Measurements from ENCODE around the gene FBXW11. TPM values are rescaled to one million over a fixed set of nuclear protein-coding genes. Genes with fewer than 3 reads are reported as not detected.

The FBXW11 gene
- total RNA-seq, 1 donor from 2014 or later = 54.8 TPM

- no peak overlapping the region for H3K4me3 Mint-ChIP-seq (ENCODE audit: unreplicated experiment)
- H3K9me3 Mint-ChIP-seq (ENCODE audit: low read depth) = no peaks in the 10 kb centered on the region
- no peak overlapping the region for H3K27ac Mint-ChIP-seq (ENCODE audit: unreplicated experiment)
- no peak for DNase-seq (ENCODE audit: low spot score)
- H3K27me3 Mint-ChIP-seq (ENCODE audit: low read depth) = no peaks in the 10 kb centered on the region
- H3K36me3 Mint-ChIP-seq (ENCODE audit: low read depth) = no peaks in the 10 kb centered on the region
- peaks cover 9% of the 10 kb centered on the region for H3K4me1 Mint-ChIP-seq (ENCODE audit: low read depth)
- TF ChIP-seq CTCF (IDR thresholded peaks at IDR 0.05) = no peak
These were observed 66.5 kb downstream of the FBXW11 start for GRCh38 chr5:171939951-171940350.

GRCh38 chr5:171938358-171938757 is 68.1 kb downstream of the FBXW11 start:
- Mint-ChIP-seq H3K9me3 (ENCODE audit: low read depth) (peaks cover 6% of the 10 kb centered on the region), H3K36me3 (ENCODE audit: low read depth) (peaks cover 3% of the 10 kb centered on the region), H3K27ac (ENCODE audit: unreplicated experiment) (no peak overlapping the region), H3K4me1 (ENCODE audit: low read depth) (peaks cover 6% of the 10 kb centered on the region), H3K4me3 (ENCODE audit: unreplicated experiment) (no peak overlapping the region), H3K27me3 (ENCODE audit: low read depth) (no peaks in the 10 kb centered on the region)
- DNase-seq (ENCODE audit: low spot score) = no peak
- TF ChIP-seq CTCF (IDR thresholded peaks at IDR 0.05) = no peak

- TF ChIP-seq CTCF (IDR thresholded peaks at IDR 0.05) = no peak
- H3K4me1 Mint-ChIP-seq (ENCODE audit: low read depth) = peaks cover 6% of the 10 kb centered on the region
- peaks cover 6% of the 10 kb centered on the region for H3K9me3 Mint-ChIP-seq (ENCODE audit: low read depth)
- H3K27me3 Mint-ChIP-seq (ENCODE audit: low read depth) = no peaks in the 10 kb centered on the region
- no peak overlapping the region for H3K27ac Mint-ChIP-seq (ENCODE audit: unreplicated experiment)
- no peak for DNase-seq (ENCODE audit: low spot score)
- peaks cover 3% of the 10 kb centered on the region for H3K36me3 Mint-ChIP-seq (ENCODE audit: low read depth)
- no peak overlapping the region for H3K4me3 Mint-ChIP-seq (ENCODE audit: unreplicated experiment)
These were observed 69.1 kb downstream of the FBXW11 start for GRCh38 chr5:171937351-171937750.

- no peak for DNase-seq (ENCODE audit: low spot score)
- TF ChIP-seq CTCF (IDR thresholded peaks at IDR 0.05) = no peak
- Mint-ChIP-seq H3K4me1 (ENCODE audit: low read depth) (no peaks in the 10 kb centered on the region), H3K9me3 (ENCODE audit: low read depth) (peaks cover 9% of the 10 kb centered on the region), H3K27me3 (ENCODE audit: low read depth) (no peaks in the 10 kb centered on the region), H3K36me3 (ENCODE audit: low read depth) (peaks cover 5% of the 10 kb centered on the region), H3K27ac (ENCODE audit: unreplicated experiment) (no peak overlapping the region), H3K4me3 (ENCODE audit: unreplicated experiment) (no peak overlapping the region)
These were observed 71.9 kb downstream of the FBXW11 start for GRCh38 chr5:171934586-171934985.

GRCh38 chr5:171931163-171931562 is 75.3 kb downstream of the FBXW11 start:
- H3K4me3 Mint-ChIP-seq (ENCODE audit: unreplicated experiment) = no peak overlapping the region
- no peak for DNase-seq (ENCODE audit: low spot score)
- H3K9me3 Mint-ChIP-seq (ENCODE audit: low read depth) = peaks cover 9% of the 10 kb centered on the region
- no peaks in the 10 kb centered on the region for H3K27me3 Mint-ChIP-seq (ENCODE audit: low read depth)
- no peak overlapping the region for H3K27ac Mint-ChIP-seq (ENCODE audit: unreplicated experiment)
- H3K36me3 Mint-ChIP-seq (ENCODE audit: low read depth) = peaks cover 5% of the 10 kb centered on the region
- TF ChIP-seq CTCF (IDR thresholded peaks at IDR 0.05) = no peak
- no peaks in the 10 kb centered on the region for H3K4me1 Mint-ChIP-seq (ENCODE audit: low read depth)
